Activated CD8-positive, alpha-beta memory T cell treated with anti-CD3 and anti-CD28 coated beads, Interleukin-2, amount 10 ng/mL, durations not matched to agents 7 days and 5 days (primary cell): Measurements from ENCODE around the gene DDX54. TPM values are rescaled to one million over a fixed set of nuclear protein-coding genes. Genes with fewer than 3 reads are reported as not detected.

Experiments used
- ATAC-seq: fragments of 150-1000 bp; cut with Tn5 transposase; one replicate; pipeline ENCODE4 v1.10.0; 2021; ENCODE audit warnings: moderate library complexity
- CTCF ChIA-PET: fragments of 350-600 bp; sonication (Branson Sonifier 250); formaldehyde crosslinking; loops from one replicate; lab custom pipeline; 2021; ENCODE audit warnings: antibody characterized with exemption; lab: Charles Lee
- DNase-seq: peaks from one replicate; pipeline ENCODE4 v3.0.0-alpha.2; 2020
- H3K27ac Mint-ChIP-seq: one replicate; pipeline ENCODE4 v1.8.0; 2021; ENCODE audit warnings: mild to moderate bottlenecking, mixed read lengths
- H3K27me3 Mint-ChIP-seq: one replicate; pipeline ENCODE4 v1.8.0; 2021; ENCODE audit warnings: mixed read lengths
- H3K36me3 Mint-ChIP-seq: one replicate; pipeline ENCODE4 v1.8.0; 2021; ENCODE audit warnings: mild to moderate bottlenecking, mixed read lengths
- H3K4me1 Mint-ChIP-seq: one replicate; pipeline ENCODE4 v1.8.0; 2021; ENCODE audit warnings: mixed read lengths
- H3K4me3 Mint-ChIP-seq: one replicate; pipeline ENCODE4 v1.8.0; 2021; ENCODE audit warnings: mild to moderate bottlenecking, moderate library complexity, mixed read lengths
- H3K9me3 Mint-ChIP-seq: one replicate; pipeline ENCODE4 v1.8.0; 2022; ENCODE audit warnings: low read depth, mixed read lengths
- total RNA-seq, 2 experiments: library from RNA; stranded (reverse); gene quantifications; one replicate each; pipeline ENCODE4 v1.2.3, GENCODE V29; 2021

Gene DDX54
- total RNA-seq = 10 to 100 TPM; 71.5 to 99.0 TPM

GRCh38 chr12:113185180-113186032 lies at the start of gene DDX54, which contains the start of gene RITA1:
DDX54 (minus strand) TSS chr12:113185478; CDS start chr12:113185451, 27 bp downstream.
RITA1 (plus strand) TSS chr12:113185721; CDS start chr12:113186747, 1,026 bp downstream.
- no peaks in the 10 kb centered on the region for H3K9me3 Mint-ChIP-seq
- ATAC-seq (peak; percentile 58), DNase-seq (peak; percentile 83)
- H3K4me1 Mint-ChIP-seq = peaks cover 44% of the 10 kb centered on the region
- peaks cover 23% of the 10 kb centered on the region for H3K36me3 Mint-ChIP-seq
- H3K4me3 Mint-ChIP-seq = peak within 1 kb of the TSS; percentile 98
- no peaks in the 10 kb centered on the region for H3K27me3 Mint-ChIP-seq
- CTCF ChIA-PET = interaction anchor here (0.6 to 3.7 kb wide), 9 partner anchors 9 to 240 kb away, joined by 3 to 24 read pairs (median 5); no protein-coding TSS in a partner anchor
- peak within 1 kb of the TSS; percentile 97 for H3K27ac Mint-ChIP-seq

DNA sequence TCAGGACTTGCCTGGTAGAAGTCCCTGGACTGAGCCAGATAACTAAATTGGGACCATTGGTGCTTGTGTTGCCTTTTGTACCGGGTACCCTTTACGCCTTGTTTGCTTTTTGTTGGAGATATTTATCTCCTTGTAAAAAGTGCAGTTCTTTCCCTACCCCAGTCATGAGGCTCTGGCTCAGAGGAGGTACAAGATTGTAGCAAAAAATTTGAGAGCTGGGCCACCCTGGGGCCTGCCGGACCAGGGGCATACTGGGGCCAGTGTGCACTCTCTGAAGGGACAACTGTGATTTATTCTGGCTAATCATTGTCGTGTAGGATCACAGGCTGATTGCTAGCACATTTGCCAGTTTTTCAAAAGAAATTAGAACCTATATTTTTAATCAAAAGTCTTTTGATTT lies 49.2 kb upstream of the DDX54 start:
- Mint-ChIP-seq H3K27me3 (no peaks in the 10 kb centered on the region), H3K4me1 (peaks cover 22% of the 10 kb centered on the region), H3K9me3 (no peaks in the 10 kb centered on the region), H3K27ac (no peak overlapping the region), H3K36me3 (peaks cover 23% of the 10 kb centered on the region), H3K4me3 (no peak overlapping the region)
- CTCF ChIA-PET = interaction anchor here (2.9 kb wide), 1 partner anchor 11 kb away, joined by 11 read pairs; no protein-coding TSS in a partner anchor
- DNase-seq (no peak), ATAC-seq (no peak)

DNA sequence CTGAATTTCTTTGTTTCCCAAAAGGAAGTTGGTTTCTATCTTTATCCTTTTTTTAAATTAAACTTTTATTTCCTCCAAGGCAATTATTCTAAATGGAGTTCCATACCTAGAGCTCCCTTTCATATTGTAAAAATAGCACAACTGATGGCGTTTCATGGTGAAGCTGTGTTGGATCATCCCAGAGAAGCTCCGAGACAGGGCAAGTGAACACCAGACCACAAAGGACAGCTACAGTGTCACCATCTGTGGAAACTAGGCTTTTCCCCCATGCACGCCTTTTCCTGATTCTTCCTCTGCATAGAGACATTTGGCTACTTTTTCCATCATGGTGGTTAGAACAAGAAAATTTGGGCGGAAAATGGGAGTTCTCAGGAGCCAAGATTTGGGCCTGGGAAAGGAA lies 48.7 kb upstream of the DDX54 start:
- H3K4me1 Mint-ChIP-seq = peaks cover 25% of the 10 kb centered on the region
- ATAC-seq = no peak
- DNase-seq = no peak
- no peak overlapping the region for H3K4me3 Mint-ChIP-seq
- CTCF ChIA-PET = interaction anchor here (2.9 kb wide), 1 partner anchor 11 kb away, joined by 11 read pairs; no protein-coding TSS in a partner anchor
- no peaks in the 10 kb centered on the region for H3K27me3 Mint-ChIP-seq
- H3K9me3 Mint-ChIP-seq = no peaks in the 10 kb centered on the region
- no peak overlapping the region for H3K27ac Mint-ChIP-seq
- H3K36me3 Mint-ChIP-seq = peaks cover 23% of the 10 kb centered on the region

DNA sequence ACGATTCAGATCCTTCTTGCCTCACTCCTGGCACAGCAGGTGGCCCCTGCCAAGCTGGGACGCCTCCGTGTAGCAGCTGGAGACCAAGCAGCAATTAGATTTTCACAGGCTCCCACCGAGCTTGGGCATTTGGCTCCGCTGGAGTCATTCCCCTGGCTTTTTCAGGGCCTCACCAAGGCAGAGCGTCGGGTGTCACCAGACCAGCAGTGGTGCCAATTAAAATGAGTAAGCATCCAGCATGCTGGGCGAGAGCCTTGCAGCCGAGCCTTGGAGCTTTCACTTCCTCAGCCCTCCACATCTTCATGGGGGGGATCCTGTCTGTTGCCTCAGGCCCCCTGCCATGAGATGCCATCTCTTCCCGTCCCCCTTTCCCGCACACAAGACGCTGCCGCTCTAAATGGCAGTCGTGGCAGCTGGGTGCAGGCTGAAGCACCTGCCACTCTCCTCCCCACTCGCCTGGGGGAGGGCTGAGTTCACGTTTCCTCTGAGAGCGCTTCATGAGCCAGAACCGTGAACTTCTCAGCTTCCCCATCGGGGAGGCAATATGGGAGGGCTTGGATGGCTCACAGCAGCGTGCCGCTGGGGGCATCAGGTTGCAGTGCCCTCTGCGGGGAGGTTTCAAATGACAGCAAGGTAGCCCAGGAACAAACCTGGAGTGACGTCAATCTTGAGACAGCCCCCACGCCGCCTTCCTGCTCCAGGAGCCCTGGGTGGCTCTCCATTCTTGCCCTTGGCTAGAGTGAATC lies 47.7 kb upstream of the DDX54 start:
- H3K36me3 Mint-ChIP-seq = peaks cover 23% of the 10 kb centered on the region
- ATAC-seq = peak; percentile 85
- H3K4me1 Mint-ChIP-seq = peaks cover 25% of the 10 kb centered on the region
- H3K9me3 Mint-ChIP-seq = no peaks in the 10 kb centered on the region
- peak overlapping the region; percentile 76 for H3K27ac Mint-ChIP-seq
- CTCF ChIA-PET = interaction anchor here (0.6 to 1.7 kb wide), 3 partner anchors 10 to 46 kb away, joined by 3 to 5 read pairs (median 4); no protein-coding TSS in a partner anchor
- peak overlapping the region; percentile 58 for H3K4me3 Mint-ChIP-seq
- peak; percentile 75 for DNase-seq
- no peaks in the 10 kb centered on the region for H3K27me3 Mint-ChIP-seq

- H3K36me3 Mint-ChIP-seq = peaks cover 25% of the 10 kb centered on the region
- no peaks in the 10 kb centered on the region for H3K9me3 Mint-ChIP-seq
- no peak for ATAC-seq
- DNase-seq = no peak
- peaks cover 25% of the 10 kb centered on the region for H3K4me1 Mint-ChIP-seq
- H3K27ac Mint-ChIP-seq = peak overlapping the region; percentile 76
- H3K27me3 Mint-ChIP-seq = no peaks in the 10 kb centered on the region
- H3K4me3 Mint-ChIP-seq = no peak overlapping the region
- CTCF ChIA-PET = interaction anchor here (0.9 to 1.7 kb wide), 2 partner anchors 9 to 193 kb away, joined by 3 to 5 read pairs; no protein-coding TSS in a partner anchor
These were observed 47.0 kb upstream of the DDX54 start for GRCh38 chr12:113232089-113232839.

- DNase-seq (no peak), ATAC-seq (no peak)
- Mint-ChIP-seq H3K27ac (no peak overlapping the region), H3K4me1 (peaks cover 25% of the 10 kb centered on the region), H3K36me3 (peaks cover 26% of the 10 kb centered on the region), H3K9me3 (no peaks in the 10 kb centered on the region), H3K27me3 (no peaks in the 10 kb centered on the region), H3K4me3 (no peak overlapping the region)
- CTCF ChIA-PET = interaction anchor here (0.9 to 1.7 kb wide), 3 partner anchors 8 to 194 kb away, joined by 3 to 5 read pairs (median 3); no protein-coding TSS in a partner anchor
These were observed 46.2 kb upstream of the DDX54 start for GRCh38 chr12:113231235-113232088.

DNA sequence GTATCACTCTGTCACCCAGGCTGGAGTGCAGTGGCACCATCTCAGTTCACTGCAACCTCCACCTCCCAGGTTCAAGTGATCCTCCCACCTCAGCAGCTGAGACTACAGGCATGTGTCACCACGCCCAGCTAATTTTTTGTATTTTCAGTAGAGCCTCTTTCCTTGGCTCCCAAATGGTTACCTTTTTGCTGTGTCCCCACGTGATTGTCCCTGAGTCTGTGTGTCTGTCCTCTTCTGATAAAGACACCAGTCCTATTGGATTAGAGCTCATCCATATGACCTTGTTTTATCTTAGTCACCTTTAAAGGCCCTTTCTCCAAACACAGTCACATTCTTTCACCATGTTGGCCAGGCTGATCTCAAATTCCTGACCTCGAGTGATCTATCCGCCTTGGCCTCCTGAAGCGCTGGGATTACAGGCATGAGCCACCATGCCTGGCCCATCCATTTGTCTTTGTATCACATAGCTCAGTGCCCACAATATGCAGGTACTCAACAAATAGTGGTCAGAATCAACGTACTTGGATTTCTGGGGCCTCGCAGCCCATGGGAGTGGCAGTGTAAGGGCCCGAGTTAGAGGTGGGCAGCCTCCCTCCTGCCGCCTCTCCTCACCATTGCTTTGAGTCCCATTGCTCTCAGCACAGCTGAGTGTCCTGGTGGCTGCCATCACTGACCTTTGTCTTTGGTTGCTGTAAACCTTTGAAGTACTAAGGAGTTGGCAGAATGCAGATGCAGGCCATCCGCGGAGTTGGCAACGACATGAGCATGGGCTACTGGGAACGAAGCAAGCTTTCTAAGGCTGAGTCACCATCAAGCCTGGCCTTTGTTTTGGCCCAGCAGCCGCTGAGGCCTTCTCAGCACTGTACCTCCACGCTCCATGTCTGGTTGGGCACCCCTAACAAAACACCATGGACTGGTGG lies 45.3 kb upstream of the DDX54 start:
- peaks cover 25% of the 10 kb centered on the region for H3K4me1 Mint-ChIP-seq
- H3K27me3 Mint-ChIP-seq = no peaks in the 10 kb centered on the region
- no peaks in the 10 kb centered on the region for H3K9me3 Mint-ChIP-seq
- no peak overlapping the region for H3K27ac Mint-ChIP-seq
- no peak for ATAC-seq
- H3K36me3 Mint-ChIP-seq = peaks cover 26% of the 10 kb centered on the region
- H3K4me3 Mint-ChIP-seq = no peak overlapping the region
- no peak for DNase-seq
- CTCF ChIA-PET = interaction anchor here (0.8 to 0.9 kb wide), 2 partner anchors 56 to 195 kb away, joined by 3 read pairs; no protein-coding TSS in a partner anchor

GRCh38 chr12:113228394-113229028 lies 43.2 kb upstream of the DDX54 start:
- no peak overlapping the region for H3K27ac Mint-ChIP-seq
- CTCF ChIA-PET = interaction anchor here (1.0 kb wide), 1 partner anchor 32 kb away, joined by 4 read pairs; no protein-coding TSS in a partner anchor

GRCh38 chr12:113227686-113228391 lies 42.6 kb upstream of the DDX54 start:
- H3K9me3 Mint-ChIP-seq = no peaks in the 10 kb centered on the region
- H3K4me3 Mint-ChIP-seq = no peak overlapping the region
- H3K4me1 Mint-ChIP-seq = peaks cover 25% of the 10 kb centered on the region
- H3K27ac Mint-ChIP-seq = no peak overlapping the region
- CTCF ChIA-PET = interaction anchor here (1.0 kb wide), 1 partner anchor 33 kb away, joined by 4 read pairs; no protein-coding TSS in a partner anchor
- no peaks in the 10 kb centered on the region for H3K27me3 Mint-ChIP-seq
- no peak for ATAC-seq
- no peak for DNase-seq
- peaks cover 24% of the 10 kb centered on the region for H3K36me3 Mint-ChIP-seq

More at GRCh38 chr12:113228394-113229028, 43.2 kb upstream of the DDX54 start:
- H3K4me3 Mint-ChIP-seq = no peak overlapping the region
- no peaks in the 10 kb centered on the region for H3K27me3 Mint-ChIP-seq
- H3K36me3 Mint-ChIP-seq = peaks cover 26% of the 10 kb centered on the region
- no peaks in the 10 kb centered on the region for H3K9me3 Mint-ChIP-seq
- ATAC-seq (no peak), DNase-seq (no peak)
- H3K4me1 Mint-ChIP-seq = peaks cover 25% of the 10 kb centered on the region
